ENCODE results near the gene SFMBT2. TPM values are rescaled to one million over a fixed set of nuclear protein-coding genes. Genes with fewer than 3 reads are reported as not detected.
"Not testable (repeated sequence)": the region's sequence is repeated elsewhere in the genome, so short reads cannot be mapped to it uniquely, and the experiment has no call there.

SFMBT2 gene
- polyA plus RNA-seq, 1 donor from 2014 or later, result 1.6 TPM

GRCh38 chr10:7234109-7234508 lies 176.7 kb downstream of the SFMBT2 start:
- Mint-ChIP-seq H3K36me3 (peaks cover 20% of the 10 kb centered on the region), H3K9me3 (peaks cover 2 to 14% (median 3%) of the 10 kb centered on the region in 3 donors), H3K27ac (no peak overlapping the region), H3K27me3 (no peaks in the 10 kb centered on the region), H3K4me1 (peaks cover 0 to 5% (median 0%) of the 10 kb centered on the region in 3 donors), H3K4me3 (no peak overlapping the region)

GRCh38 chr10:7233259-7233991 lies 177.4 kb downstream of the SFMBT2 start:
- peaks cover 0 to 3% (median 0%) of the 10 kb centered on the region in 3 donors for H3K4me1 Mint-ChIP-seq
- H3K9me3 Mint-ChIP-seq, result peaks cover 2 to 14% (median 3%) of the 10 kb centered on the region in 3 donors
- no peak overlapping the region for H3K27ac Mint-ChIP-seq
- no peaks in the 10 kb centered on the region for H3K27me3 Mint-ChIP-seq
- no peak overlapping the region for H3K4me3 Mint-ChIP-seq
- peaks cover 20% of the 10 kb centered on the region for H3K36me3 Mint-ChIP-seq

DNA sequence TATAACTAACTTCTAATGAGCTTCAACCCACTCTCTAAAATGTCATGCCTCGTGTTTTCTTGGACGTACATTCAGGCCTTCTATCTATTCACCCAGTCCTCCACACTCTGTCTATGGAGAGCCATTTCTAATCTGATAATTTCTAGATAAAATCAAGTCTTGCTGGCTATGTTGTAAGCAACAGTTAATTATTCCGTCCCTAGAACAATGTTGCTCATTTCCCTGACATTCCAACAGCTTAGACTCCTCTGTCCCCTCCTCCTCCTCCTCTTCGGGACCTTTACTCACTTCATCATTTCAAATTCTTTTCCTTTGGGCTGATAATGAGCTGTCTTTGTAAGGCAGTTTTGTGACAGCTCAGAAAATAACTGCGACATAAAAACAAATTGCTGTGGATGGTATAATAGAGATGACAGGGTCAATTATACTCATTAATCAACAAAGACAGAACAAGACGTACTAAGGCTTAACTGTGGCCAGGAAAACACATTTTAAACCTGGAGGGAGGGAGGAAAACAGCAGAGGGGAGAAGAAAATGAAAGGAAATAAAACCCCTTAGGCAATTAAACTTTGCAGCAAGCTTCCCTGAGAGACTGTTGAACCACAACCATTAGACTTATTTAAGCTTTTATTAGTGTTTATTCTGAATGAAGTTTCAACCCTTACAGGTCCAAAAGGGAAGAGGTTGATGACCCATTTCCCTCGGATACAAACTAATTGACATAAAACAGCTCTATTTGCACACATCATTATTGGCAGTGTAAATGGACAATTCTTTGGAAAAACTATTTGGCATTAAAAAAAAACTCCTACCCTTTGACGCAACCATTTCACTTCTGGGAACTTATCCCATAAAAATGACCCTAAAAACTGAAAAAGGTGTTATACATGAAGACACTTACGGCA lies 179.1 kb downstream of the SFMBT2 start:
- H3K4me3 Mint-ChIP-seq, result no peak overlapping the region
- peaks cover 0 to 3% (median 0%) of the 10 kb centered on the region in 3 donors for H3K4me1 Mint-ChIP-seq
- H3K27me3 Mint-ChIP-seq, result no peaks in the 10 kb centered on the region
- H3K36me3 Mint-ChIP-seq, result peaks cover 11% of the 10 kb centered on the region
- no peak overlapping the region for H3K27ac Mint-ChIP-seq
- H3K9me3 Mint-ChIP-seq, result peaks cover 2 to 12% (median 3%) of the 10 kb centered on the region in 3 donors

GRCh38 chr10:7230951-7231350 lies 179.9 kb downstream of the SFMBT2 start:
- Mint-ChIP-seq H3K9me3 (peaks cover 3 to 8% (median 4%) of the 10 kb centered on the region in 3 donors), H3K27me3 (no peaks in the 10 kb centered on the region), H3K4me3 (no peak overlapping the region), H3K36me3 (peaks cover 10% of the 10 kb centered on the region), H3K4me1 (peaks cover 0 to 3% (median 0%) of the 10 kb centered on the region in 3 donors), H3K27ac (no peak overlapping the region)

DNA sequence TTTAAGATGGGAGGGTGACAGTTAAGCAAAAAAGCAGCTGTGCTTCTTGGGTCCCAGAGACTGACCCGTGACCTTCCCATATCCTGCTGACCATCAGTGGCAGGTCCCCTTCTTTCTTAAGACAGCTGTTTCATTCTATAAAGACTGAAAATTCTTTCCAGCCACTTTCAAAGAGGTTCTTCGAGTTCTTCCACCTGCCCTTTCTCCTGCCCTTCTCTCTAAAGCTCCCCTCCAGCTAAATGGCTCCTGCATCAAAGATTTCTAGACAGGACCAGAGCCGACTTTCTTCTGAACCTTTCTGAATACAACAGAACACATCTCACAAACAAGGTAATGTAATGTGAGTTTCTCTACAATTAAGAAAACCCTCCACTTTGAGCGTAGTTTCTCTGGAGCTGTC lies 180.8 kb downstream of the SFMBT2 start:
- Mint-ChIP-seq H3K27me3 (no peaks in the 10 kb centered on the region), H3K4me3 (no peak overlapping the region), H3K4me1 (peaks cover 0 to 1% (median 0%) of the 10 kb centered on the region in 3 donors), H3K9me3 (peaks cover 0 to 6% (median 4%) of the 10 kb centered on the region in 3 donors), H3K27ac (no peak overlapping the region), H3K36me3 (peaks cover 9% of the 10 kb centered on the region)

- no peak overlapping the region for H3K4me3 Mint-ChIP-seq
- H3K4me1 Mint-ChIP-seq, result no peaks in the 10 kb centered on the region
- peaks cover 3 to 19% (median 10%) of the 10 kb centered on the region in 3 donors for H3K9me3 Mint-ChIP-seq
- peaks cover 24% of the 10 kb centered on the region for H3K36me3 Mint-ChIP-seq
- no peak overlapping the region for H3K27ac Mint-ChIP-seq
- H3K27me3 Mint-ChIP-seq, result no peaks in the 10 kb centered on the region
These were observed 185.7 kb downstream of the SFMBT2 start for GRCh38 chr10:7225133-7225532.

DNA sequence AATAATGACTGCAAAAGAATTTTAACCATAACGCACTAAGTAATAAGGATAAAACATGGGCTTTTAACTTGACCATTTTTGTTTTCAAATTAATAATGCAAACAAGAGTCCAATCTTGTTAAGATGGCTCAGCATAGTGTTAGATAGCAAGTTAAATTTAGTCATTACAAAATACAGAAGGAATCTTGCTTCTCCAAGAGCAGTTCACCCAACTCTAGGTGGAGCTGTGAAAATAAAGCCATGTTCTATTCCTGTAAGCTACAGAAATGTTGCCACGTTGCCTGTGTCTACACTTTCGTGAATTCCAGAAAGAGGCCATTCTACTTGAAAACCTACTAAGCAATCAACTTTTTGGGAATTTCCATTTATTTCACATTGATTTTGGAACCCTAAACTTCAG lies 191.9 kb downstream of the SFMBT2 start:
- Mint-ChIP-seq H3K27me3 (no peaks in the 10 kb centered on the region), H3K36me3 (peaks cover 22% of the 10 kb centered on the region), H3K4me3 (no peak overlapping the region), H3K9me3 (peaks cover 0 to 8% (median 4%) of the 10 kb centered on the region in 3 donors), H3K27ac (no peak overlapping the region), H3K4me1 (no peaks in the 10 kb centered on the region)

GRCh38 chr10:7212696-7213095 lies 198.1 kb downstream of the SFMBT2 start:
- not testable (repeated sequence) for H3K4me1 Mint-ChIP-seq, H3K27ac Mint-ChIP-seq, H3K4me3 Mint-ChIP-seq, H3K27me3 Mint-ChIP-seq, H3K9me3 Mint-ChIP-seq
- peaks cover 17% of the 10 kb centered on the region for H3K36me3 Mint-ChIP-seq

GRCh38 chr10:7211857-7212577 lies 198.8 kb downstream of the SFMBT2 start:
- Mint-ChIP-seq H3K4me1 (peaks cover 0 to 2% (median 0%) of the 10 kb centered on the region in 3 donors), H3K27ac (no peak overlapping the region), H3K4me3 (no peak overlapping the region), H3K9me3 (no peaks in the 10 kb centered on the region), H3K36me3 (peaks cover 15% of the 10 kb centered on the region), H3K27me3 (no peaks in the 10 kb centered on the region)

DNA sequence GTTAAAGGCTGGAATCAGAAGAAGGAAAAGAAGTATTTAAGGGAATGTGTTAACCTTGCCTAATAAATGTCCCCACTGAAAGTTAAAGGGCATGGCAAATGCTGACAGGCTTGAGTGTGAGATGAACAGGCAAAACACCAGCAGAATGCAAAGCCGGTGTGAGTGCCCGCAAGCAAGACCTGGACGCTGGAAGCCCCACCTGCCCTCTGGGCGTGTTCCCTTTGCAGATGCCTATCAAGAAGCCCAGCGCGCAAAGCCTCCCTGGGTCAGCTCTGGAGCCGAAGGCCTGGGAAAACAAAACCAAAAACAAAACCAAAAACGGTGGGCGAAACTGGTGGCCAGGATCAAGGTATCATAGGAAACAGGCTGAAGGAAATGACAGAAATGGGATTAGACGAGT lies 200.3 kb downstream of the SFMBT2 start:
- H3K27ac Mint-ChIP-seq, result no peak overlapping the region
- no peaks in the 10 kb centered on the region for H3K27me3 Mint-ChIP-seq
- H3K9me3 Mint-ChIP-seq, result no peaks in the 10 kb centered on the region
- H3K36me3 Mint-ChIP-seq, result peaks cover 16% of the 10 kb centered on the region
- H3K4me1 Mint-ChIP-seq, result peaks cover 0 to 2% (median 0%) of the 10 kb centered on the region in 3 donors
- H3K4me3 Mint-ChIP-seq, result no peak overlapping the region

DNA sequence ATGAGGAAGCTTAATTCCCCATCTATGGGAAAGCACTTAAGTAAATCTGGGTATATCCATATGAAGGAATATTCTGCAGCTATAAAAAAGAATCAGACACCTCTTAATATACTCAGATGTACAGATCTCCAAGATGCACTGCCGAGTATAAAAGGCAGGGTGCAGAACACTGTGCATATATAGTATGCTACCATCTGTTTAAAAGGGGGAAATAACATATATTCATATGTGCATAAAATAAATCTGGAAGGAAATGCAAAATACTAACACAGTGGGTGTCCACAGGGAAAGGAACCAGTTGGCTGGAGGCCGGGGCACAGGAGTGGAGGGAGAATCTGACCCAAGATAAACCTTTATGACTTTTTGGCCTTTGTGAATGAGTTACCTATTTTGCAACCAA lies 201.4 kb downstream of the SFMBT2 start:
- no peak overlapping the region for H3K4me3 Mint-ChIP-seq

GRCh38 chr10:7206412-7207100 lies 204.3 kb downstream of the SFMBT2 start:
- no peaks in the 10 kb centered on the region for H3K27me3 Mint-ChIP-seq
- H3K36me3 Mint-ChIP-seq, result peaks cover 18% of the 10 kb centered on the region
- H3K9me3 Mint-ChIP-seq, result no peaks in the 10 kb centered on the region
- H3K27ac Mint-ChIP-seq, result no peak overlapping the region
- no peaks in the 10 kb centered on the region for H3K4me1 Mint-ChIP-seq
- no peak overlapping the region for H3K4me3 Mint-ChIP-seq

More for the DNA sequence above, 201.4 kb downstream of the SFMBT2 start:
- Mint-ChIP-seq H3K9me3 (no peaks in the 10 kb centered on the region), H3K27me3 (no peaks in the 10 kb centered on the region), H3K36me3 (peaks cover 18% of the 10 kb centered on the region), H3K4me1 (peaks cover 0 to 2% (median 0%) of the 10 kb centered on the region in 3 donors), H3K27ac (no peak overlapping the region)

DNA sequence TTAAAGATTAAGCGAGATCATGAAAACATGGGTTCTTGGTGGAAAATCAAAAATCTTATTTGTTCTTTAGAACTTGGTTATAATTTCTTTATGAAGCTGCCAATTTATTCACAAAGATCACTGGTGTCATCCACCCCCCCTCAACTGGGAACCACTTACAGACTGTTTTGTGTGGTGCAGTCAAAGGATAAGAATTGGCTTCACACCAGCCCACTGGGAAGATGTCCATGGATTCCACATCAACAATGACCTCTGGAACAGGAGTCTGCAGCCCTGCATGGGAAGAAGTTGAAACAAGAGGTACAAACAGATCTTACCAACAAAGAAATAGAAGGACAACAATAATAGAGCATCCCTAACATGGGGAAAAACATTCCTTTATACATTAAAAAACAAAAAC lies 205.2 kb downstream of the SFMBT2 start:
- no peak overlapping the region for H3K4me3 Mint-ChIP-seq
- H3K27ac Mint-ChIP-seq, result no peak overlapping the region
- no peaks in the 10 kb centered on the region for H3K27me3 Mint-ChIP-seq

DNA sequence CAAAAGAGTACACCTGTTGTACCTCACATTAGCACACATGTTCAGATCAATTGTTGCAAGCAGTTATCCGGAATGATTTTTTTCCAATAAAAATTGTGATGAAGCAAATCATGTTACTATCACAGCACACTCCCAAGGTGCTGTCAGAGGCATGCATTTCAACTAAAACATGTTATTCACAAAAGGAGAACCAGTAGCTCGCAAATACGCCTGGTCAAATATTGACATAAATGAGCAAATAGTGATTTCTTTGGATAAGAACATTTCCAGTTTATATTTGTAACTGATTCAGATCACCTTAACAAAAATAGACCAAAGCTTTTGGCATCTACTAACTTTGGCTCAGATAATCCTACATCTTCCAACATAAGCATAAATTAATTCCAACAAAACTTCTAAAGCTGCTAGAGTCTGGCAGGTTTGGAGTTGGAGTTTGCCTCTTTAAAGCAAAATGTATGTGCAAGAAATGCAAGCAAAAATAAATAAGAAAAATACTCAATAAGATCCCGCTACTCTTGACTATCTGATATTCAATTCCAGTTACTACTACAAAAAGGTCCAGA lies 208.0 kb downstream of the SFMBT2 start:
- no peaks in the 10 kb centered on the region for H3K4me1 Mint-ChIP-seq
- peaks cover 24% of the 10 kb centered on the region for H3K36me3 Mint-ChIP-seq
- H3K9me3 Mint-ChIP-seq, result no peaks in the 10 kb centered on the region
- H3K4me3 Mint-ChIP-seq, result no peak overlapping the region
- no peaks in the 10 kb centered on the region for H3K27me3 Mint-ChIP-seq
- H3K27ac Mint-ChIP-seq, result no peak overlapping the region

More for the DNA sequence above, 205.2 kb downstream of the SFMBT2 start:
- Mint-ChIP-seq H3K36me3 (peaks cover 20% of the 10 kb centered on the region), H3K4me1 (no peaks in the 10 kb centered on the region), H3K9me3 (no peaks in the 10 kb centered on the region)

All from IgD-negative memory B cell (primary cell).